Islet precursor cell (in vitro differentiated cells): ENCODE data around the gene SH3TC2.
A peak's percentile ranks its signal among the peaks of the same experiment; 100 is the strongest.
"Not testable (repeated sequence)": the region's sequence is repeated elsewhere in the genome, so short reads cannot be mapped to it uniquely, and the experiment has no call there.

Source experiments
- DNase-seq: peaks from one replicate; pipeline ENCODE4 v3.0.0-alpha.2; 2018

SH3TC2 gene

DNA sequence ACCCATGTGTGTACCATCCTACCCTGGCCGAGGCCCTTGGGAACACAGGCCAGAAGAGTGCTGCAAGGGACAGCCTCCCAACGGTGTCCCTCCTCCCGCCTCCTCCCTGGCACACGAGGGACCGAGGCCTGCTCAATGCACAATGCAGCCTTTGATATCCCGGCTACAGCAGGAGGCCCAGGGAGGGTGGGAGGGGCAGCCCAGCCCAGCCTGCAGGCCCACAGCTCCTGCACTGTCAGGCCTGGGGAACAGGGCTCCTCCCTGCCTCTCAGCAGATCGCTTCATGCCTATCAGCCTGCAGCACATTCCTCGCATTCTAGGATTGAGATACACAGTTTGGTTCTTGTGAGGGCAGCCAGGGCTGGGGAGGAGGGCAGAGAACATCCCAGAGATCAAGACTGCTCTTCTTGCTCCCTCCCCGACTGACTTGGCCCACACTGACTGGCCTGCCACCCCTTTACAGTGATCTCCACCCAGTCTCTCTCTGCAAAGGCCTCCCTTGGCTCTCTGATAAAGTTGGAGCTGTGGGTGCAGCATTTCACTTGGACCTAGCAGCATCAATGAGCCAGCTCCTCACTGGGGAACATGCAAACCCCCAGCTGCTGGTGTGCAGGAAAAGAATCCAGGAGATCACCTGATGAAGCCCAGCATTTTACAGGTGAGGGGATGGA is at the start of gene SH3TC2:
SH3TC2 (minus strand) TSS at position 46 of the 671 bp plus-strand sequence; CDS start at position 6, 40 bp downstream.
- DNase-seq: peak; percentile 99

DNA sequence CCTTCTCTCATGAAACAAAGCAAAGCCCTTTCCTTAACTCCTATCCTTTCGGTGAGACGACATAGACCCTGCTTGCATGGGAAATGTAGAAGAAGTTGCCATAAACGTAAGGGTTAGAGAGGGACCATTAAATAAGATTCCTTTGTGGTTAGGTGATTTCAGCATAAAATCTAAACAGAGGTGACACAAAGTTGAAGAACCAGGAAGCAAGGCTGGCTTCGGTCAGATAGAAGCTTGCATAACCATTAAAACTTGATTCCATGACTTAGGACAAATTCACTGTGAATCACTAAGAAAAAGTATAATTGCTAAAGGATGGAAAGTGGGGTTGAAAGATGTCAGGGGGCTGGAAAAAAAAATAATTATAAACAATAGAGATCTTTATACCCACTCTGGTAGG is 47.5 kb upstream of the SH3TC2 start:
- no peak for DNase-seq

DNA sequence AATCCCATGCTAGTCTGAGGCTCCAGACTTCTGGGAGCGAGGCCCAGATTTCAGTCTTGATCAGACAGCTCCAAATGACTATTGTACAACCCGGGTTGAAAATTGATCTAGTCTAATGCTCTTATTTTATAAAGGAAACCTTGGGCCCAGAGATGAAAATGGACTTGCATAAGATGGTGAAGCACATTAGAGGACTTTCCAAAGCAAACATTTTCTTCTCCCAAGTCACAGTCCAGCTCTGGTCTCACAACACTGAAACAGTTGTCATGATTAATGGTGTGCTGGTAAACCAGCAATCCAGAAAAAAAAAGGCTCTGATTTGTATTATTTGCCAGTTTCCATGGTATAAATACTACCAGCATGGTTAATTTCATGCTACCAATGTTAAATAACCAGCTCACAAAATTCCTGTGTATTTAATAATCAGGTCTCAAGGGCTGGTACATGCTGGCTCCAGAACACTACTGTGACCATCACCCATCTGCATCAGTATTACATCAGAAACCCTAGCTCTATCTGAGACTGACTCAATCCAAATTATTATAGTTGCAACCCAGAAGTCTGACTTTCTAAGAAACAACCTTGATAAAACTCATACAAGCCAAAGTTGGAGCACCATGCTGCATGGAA is 45.9 kb upstream of the SH3TC2 start:
- no peak for DNase-seq

DNA sequence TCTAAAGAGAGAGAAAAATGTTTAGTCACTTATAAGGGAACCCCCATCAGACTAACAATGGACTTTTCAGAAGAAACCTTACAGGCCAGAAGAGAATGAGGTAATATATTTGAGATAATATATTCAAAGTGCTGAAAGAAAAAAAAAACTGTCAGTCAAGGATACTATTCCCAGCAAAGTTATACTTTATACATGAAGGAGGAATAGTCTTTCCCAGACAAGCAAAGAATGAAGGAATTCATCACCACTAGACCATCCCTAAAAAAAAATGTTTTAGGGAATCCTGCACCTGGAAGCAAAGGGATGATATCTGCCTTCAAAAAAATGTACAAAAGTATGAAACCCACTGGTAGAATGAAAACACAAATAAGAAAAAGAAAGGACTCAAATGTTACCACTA is 37.5 kb upstream of the SH3TC2 start:
- DNase-seq: no peak

DNA sequence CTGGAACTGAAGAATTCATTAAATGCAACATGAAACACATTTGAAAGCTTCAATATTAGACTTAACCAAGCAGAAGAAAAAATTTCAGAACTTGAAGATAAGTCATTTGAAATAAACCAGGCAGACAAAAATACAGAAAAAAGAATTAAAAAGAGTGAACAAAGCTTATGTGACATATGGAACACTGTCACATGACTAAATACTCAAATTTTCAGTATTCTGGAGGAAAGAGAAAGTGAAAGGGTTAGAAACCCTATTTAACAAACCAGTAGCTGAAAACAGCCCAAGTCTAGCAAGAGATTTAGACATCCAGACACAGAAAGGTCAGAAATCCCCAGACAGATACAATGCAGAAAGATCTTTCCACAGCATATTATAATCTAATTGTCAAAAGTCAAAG is 37.1 kb upstream of the SH3TC2 start:
- no peak for DNase-seq

DNA sequence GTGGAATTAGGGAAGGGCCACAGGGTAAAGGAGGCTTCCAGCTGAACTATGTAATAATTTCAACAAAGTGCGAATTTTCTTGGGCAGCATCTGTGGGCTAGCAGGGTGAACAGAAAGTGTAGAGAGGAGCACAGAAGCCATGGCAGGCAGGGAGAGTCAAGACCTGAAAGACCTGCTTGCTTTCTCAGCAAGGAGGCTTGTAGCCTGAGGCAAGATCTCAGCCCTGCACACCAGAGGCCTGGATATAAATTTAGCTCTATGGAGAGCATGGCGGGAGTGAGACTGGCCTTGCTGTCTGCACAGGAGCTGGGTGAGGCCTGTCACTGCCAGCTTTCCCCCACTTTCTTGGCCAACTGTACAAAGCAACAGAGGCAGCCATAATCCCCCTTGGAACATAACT is 32.1 kb upstream of the SH3TC2 start:
- peak; percentile 85 for DNase-seq

DNA sequence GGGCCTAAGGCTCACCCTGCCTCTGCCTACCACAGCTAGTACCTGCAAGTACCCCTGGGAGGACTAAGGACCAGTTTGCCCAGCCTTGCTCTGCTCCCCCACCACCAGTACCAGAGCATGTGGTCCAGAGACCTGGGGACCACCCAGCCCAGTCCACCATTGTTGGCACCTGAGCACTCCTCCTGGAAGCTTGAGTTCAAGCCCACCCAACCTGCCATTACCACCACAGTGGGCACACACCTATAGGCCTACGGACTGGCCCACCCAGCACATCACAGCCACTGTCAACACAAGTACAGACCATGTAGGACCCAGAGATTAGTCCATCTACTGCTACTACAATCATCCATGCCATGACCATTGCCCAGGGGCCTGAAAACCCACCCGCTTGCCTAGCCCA is 30.8 kb upstream of the SH3TC2 start:
- DNase-seq: no peak

DNA sequence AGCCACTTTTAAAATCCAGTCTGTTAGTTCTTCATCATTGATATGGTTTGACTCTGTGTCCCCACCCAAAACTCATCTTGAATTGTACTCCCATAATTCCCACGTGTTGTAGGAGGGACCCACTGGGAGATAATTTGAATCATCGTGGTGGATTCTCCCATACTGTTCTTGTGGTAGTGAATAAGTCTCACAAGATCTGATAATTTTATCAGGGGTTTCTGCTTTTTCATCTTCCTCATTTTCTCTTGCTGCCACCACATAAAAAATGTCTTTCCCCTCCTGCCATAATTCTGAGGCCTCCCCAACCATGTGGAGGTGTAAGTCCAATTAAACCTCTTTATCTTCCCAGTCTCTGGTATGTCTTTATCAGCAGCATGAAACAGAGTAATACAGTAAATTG is 26.9 kb upstream of the SH3TC2 start:
- DNase-seq: no peak

DNA sequence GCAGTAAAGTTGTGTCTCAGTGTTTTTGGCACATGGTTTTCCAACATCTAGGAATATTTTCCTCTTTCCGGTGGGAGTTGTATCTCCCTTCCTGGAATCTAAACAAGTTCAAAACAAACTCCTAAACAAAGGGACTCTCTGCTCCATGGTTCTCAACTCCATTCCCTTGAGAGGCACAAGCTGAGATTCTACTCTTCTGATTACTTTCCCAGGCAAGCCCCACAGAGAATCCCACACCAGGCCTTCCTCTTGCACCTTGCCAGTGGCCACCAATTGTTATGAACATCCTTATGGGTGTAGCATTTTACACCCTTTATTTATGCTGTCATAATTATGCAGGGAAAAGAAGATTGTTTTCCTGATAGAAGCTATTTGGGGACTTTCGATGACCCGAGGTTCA is 25.8 kb upstream of the SH3TC2 start:
- DNase-seq: no peak

DNA sequence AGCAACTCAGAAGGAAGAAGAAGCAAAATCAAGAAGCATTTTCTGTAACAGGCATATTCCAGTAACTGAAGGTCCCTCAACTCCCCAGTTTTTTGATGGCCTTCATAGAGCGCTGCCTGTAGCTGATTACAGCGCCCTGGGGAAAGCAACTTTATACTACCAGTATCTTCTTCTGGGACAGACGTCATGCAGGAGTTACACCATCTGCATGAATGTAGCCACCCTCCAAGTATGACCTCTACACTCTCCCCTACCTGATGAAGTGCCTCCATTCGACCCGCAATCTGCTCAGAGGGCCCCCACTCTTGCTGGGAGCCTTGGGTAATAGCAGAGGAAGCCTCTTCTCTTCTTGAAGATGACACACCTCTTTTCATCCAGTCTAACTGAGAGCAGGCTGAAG is 21.0 kb upstream of the SH3TC2 start:
- no peak for DNase-seq

DNA sequence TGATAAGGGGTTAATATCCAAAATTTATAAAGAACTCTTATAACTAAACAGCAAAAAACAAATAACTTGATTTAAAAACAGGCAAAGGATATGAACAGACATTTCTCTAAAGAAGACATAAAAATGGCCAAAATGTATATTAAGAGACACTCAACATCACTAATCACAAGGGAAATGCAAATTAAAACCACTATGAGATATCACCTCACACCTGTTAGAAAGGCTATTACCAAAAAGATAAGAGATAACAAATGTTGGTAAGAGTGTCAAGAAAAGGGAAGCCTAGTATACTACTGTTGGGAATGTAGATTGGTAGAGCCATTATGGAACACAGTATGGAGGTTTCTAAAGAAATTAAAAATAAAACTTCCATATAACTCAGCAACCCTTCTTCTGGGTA is 19.4 kb upstream of the SH3TC2 start:
- no peak for DNase-seq

DNA sequence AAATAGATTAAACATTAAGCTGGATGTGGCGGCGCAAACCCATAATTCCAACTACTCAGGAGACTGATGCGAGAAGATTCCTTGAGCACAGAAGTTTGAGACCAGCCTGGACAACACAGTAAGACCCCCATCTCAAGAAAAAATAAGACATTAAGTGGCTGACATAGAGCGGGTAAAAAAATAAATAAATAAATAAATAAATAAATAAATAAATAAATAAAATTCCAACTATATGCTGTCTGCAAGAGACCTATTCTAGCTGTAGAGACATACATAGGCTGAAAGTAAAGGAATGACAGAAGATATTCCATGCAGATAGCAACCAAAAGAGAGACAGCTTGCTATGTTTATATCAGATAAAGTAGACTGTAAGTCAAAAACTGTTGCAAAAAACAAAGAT is 17.4 kb upstream of the SH3TC2 start:
- no peak for DNase-seq

DNA sequence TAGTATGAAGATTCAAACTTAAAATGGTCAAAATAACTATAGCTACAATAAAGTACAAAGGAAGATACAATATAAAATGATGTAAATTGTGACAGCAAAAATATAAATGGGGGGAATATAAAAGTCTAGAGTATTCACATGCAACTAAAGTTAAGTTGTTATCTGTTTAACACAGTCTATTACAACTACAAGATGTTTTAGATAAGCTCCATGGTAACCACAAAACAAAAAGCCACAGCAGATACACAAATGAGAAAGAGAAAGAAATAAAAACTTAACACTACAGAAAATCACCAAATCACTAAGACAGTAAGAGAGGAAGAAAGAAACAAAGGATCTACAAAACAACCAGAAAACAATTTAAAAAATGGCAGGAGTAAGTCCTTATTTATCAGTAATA is 17.0 kb upstream of the SH3TC2 start:
- DNase-seq: no peak

DNA sequence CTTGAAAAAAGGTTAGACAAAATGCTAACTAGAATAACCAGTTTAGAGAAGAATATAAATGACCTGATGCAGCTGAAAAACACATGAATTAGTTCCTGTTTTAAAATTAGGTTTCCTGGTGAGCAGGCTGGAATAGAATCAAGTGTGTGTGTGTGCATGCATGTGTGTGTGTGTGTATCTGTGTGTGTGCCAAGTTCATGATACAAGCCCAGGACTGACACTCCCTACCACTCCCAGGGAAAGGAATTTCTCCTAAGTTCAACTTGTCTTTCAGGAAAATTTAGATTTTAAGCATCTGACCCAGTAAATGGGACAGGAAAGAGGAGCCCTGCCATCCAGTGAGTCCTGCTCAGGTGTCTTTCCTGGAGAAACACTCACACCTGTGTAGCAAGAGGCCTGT is 11.2 kb upstream of the SH3TC2 start:
- DNase-seq: not testable (repeated sequence)

DNA sequence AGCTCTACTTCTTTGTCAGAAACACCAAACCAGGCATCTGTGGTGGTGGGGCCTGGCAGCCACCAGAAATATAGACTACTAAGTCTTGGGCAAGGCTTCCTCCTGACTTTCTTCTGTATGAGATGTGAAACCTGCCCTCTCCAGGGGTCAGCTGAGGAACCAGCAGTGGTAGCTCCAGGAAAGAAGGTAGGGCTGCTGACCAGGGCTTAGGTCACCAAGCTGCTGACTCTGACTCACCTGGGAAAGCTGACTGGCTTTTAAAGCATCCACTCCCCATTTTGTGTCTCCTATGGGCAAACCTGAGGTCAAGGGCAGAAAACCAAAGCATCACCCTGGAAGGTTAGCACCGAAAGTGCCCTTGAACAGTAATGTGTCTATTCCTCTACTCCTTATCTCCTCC is 10.4 kb upstream of the SH3TC2 start:
- peak; percentile 67 for DNase-seq

DNA sequence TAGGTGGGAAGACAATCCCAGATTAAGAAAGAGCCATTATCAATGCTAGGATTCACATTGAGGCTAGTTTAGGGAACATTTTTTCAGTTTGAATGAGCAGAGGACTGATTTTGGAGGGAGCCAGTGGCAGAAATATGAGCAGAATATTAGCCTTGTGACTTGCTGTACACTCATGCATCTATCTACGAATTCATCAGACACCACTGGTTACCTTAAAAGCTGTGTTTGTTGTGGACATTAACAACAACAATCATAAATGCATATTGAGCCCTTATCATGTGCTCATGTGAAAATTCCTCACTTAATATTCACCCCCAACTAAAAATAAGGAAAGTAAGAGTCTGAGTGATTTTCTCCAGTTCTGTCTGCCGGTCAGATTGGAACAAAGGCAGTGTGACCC is 9.9 kb upstream of the SH3TC2 start:
- DNase-seq: no peak

DNA sequence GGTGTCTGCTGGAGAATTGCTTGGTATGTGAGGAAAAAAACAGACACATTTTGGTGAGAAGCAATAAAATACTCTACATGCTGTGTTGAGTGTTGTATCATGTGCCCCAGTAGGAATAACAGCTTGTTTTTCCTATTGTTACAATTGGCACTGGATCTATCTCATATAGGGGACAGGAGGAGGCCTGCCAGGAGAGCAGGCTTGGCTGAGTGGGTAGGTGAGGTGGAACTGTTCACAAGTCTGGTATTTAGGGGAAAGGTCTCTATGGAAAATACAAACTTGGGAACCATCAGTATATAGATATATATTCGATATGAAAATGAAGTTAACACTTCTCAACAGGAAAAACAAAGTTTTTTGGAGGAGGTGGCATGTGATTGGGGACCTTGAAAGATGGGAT is 9.5 kb upstream of the SH3TC2 start:
- DNase-seq: no peak

DNA sequence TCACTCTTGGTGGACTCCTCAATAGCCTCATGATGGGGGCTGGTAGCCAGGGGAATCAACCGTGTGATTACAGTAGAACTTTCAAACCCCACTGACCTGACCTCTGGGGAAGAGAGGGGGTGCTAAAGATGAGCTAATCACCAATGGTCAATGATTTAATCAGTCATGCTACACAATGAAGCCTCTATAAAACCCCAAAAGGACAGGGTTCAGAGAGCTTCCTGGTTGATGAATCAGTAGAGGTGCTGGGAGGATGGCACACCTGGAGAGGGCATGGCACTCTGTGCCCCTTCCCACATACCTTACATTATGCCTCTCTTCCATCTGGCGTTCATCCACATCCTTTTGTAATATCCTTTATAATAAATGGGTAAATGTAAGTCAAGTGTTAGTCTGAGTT is 8.9 kb upstream of the SH3TC2 start:
- no peak for DNase-seq

DNA sequence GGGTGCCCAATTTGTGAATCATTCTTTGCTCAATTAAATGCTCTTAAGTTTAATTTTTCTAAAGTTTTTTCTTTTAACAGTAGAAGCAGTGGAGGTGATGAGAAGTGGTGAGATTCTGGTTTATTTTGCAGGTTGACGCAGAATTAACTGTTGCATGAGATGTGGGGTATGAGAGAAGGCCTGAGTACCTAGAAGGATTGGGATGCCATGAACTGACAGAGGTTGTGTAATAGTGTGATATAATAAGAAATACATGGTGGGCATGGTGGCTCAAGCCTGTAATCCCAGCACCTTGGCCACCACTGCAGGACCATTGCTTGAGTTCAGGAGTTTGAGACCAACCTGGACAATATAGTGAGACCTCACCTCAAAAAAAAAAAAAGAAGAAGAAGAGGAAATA is 8.4 kb upstream of the SH3TC2 start:
- no peak for DNase-seq

DNA sequence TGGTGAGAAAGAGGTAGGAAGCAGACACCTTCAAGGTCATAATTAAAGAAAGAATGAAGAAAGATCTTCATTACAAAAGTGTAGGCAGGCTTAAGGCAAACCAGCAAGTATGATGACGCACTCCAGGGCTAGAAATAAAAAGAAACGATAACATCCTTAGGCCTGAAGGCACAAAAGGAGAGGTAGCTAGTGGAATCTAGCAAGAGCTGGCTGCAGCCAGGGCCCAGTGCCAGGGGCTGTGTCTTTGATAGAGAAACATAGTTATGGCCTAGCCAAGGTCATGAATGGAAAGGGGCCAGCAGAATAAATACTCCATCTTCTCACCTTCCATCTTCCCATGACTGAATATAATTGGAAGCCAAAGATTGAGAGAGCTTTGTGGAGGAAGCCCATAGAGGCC is 6.8 kb upstream of the SH3TC2 start:
- no peak for DNase-seq

DNA sequence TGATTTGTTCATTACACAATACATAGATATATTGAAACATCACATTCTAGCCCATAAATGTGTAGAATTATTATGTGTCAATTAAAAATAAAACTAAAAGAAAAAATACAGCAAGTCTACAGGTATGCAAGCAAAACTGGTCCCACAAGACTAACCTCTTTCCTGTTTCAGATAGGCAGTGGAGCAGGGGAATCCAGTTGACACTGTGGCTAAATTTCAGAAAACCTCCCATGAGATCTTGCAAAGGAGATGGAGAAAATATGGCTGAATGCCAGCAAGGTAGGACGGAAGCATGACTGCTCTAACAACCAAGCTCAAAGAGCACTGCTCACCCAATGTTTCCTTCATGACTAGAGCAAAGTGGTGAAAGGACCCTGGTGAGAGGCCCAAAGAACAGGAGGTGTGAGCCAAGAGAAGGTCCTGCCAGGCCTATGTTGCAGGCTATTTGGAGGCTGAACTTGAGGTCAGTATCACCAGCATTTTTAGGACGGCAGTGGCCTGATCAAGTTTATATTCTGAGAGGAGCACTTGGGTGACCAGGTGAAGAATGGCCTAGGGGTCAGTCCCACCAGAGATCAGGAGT is 1.1 kb upstream of the SH3TC2 start:
- no peak for DNase-seq

DNA sequence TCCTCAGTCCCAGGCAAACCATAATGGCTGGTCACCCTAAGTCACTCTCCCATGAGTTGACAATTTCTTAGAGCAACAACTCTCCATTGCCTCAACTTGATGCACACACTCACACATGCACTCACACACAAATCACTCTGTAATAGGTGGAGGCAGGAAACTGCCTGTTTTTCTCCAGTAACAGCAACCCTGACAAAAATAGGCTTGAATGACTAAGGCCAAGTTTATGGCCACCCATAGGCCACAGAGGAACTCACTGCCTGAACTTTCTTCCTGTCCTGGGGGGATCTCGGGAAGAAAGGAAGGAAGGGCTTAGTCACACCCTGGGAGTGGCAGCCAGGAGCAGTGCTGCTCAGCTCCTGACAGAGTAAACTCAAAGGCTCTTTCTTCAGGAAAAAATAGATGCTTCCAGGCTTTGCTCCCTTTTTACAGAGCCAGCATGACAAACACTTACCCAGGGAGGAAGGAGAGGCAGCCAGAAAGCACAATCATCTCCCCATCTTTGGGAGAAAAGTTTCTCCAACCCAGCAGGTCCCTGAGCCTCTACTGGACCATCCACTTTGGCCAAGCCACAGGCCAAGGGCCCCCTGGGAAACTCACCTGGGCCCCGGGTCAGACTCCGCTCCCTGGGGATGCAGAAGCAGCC is 368 bp downstream of the SH3TC2 start:
- peak; percentile 94 for DNase-seq

DNA sequence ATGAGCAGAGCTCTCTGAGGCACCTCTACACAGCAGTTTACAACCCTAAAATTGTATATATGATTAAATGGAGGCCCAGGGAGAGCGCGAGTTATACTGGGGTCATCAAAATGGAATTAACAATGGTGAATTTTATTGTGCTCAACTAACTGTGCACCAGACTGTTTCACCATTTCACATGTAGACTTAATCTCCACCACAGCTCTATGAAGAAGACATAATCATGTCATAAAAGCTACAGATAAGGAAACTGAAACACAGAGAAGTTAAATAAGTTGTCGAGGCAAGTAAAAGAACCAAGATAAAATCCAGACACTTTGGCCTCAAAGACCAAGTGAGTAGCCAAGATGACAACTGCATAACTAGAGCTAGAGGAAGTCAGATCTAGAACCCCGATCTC is 1.5 kb downstream of the SH3TC2 start:
- no peak for DNase-seq

DNA sequence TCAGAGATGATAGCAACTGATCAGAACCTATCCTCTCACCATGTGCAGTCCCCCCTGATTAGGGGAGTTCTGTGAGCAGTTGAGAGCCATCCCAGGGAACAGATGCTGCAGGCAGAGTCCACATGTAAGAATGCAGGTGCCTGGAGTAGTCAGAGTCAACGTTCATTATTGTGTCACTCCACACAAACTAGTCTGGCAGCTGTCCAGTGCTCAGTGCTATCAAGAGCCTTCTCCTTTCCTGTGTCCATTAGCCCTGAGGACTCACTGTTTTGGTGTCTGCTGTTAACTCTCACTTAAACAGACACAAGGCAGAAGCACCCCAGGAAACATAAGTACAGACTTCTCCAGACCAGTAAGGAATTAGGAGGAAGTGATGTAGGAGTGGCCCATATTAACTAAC is 2.5 kb downstream of the SH3TC2 start:
- DNase-seq: peak; percentile 90
